ENCODE data around the gene TEKT1. TPM values are rescaled to one million over a fixed set of nuclear protein-coding genes. Genes with fewer than 3 reads are reported as not detected.

TEKT1 gene
- total RNA-seq (2022; extraction: Qiagen RNA extraction) = 0.04 to 0.23 TPM (median 0.07 TPM) in 4 of 5 replicates, not detected in the other

GRCh38 chr17:6831661-6832263 is at the start of gene TEKT1:
Gene TEKT1 (minus strand): TSS chr17:6831729. CDS start chr17:6830376, 1,353 bp downstream.

DNA sequence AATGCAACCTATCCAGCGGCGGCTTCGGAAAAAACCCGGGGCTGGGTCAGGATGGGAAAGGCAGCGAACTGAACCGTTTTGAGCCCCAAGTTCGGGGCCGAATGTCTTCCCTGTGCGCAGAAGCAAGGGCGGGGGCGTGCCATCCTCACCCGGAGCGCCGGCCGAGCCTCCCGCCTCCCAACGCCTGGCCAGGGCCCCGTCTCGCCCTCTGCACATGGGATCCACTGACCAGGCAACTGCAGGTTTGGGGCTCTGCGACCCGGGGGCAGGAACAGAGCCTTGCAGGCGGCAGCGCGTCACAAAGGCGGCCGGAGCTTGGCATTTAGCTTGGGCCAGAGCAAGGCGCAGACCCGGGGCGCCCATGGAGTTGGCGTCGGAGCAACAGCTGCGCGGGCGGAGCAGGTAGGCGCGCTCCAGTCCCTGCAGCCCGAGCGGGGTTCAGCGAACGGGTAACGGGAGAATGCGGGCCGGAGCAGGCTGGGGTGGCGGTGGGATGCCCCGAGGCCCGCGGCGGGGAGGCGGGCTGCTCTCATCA is 55.6 kb downstream of the TEKT1 start, which contains the start of gene FBXO39:
TSS of gene FBXO39 (plus strand) at position 345 of the 535 bp plus-strand sequence. CDS start 3,654 bp downstream, outside the sequence.

DNA sequence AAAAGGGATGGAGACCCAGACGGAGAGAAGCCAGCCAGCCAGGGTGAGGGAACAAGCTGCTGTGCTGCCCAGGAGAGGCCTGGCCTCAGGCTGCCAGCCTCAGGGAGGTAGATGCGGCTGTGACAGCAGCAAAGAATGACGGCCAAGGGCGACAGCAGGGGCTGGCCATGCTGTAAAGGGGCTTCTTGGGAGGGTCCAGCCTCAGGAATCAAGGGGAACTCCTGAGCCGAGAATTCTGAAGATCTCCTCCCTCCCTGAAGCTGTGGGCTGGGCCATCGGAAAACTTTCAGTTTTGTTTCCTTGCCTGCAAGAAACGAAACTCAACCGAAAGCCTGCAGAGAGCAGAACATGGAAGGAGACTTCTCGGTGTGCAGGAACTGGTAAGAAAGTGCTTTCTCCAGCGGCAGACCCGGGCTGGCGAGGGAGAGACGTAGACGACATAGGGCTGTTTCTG is 75.8 kb downstream of the TEKT1 start, which contains the start of gene XAF1:
TSS of gene XAF1 (plus strand) at position 316 of the 454 bp plus-strand sequence. CDS start at position 349, 33 bp downstream.

Other genes starting within 250 kb of the TEKT1 start
- gene KIAA0753, start 191.0 kb downstream of the TEKT1 start, total RNA-seq (2022; extraction: Qiagen RNA extraction) = 17.5 to 20.8 TPM (median 19.1 TPM) in 5 replicates
- gene TXNDC17, start 190.7 kb downstream of the TEKT1 start, total RNA-seq (2022; extraction: Qiagen RNA extraction) = 404 to 457 TPM (median 423 TPM) in 5 replicates
- 22.7 to 35.1 TPM (median 31.9 TPM) in 5 replicates for gene MED31, start 180.1 kb downstream of the TEKT1 start, total RNA-seq (2022; extraction: Qiagen RNA extraction)
- gene C17orf100, start 180.0 kb downstream of the TEKT1 start, total RNA-seq (2022; extraction: Qiagen RNA extraction) = 1.7 to 3.5 TPM (median 2.6 TPM) in 5 replicates
- 0.06 to 0.54 TPM (median 0.27 TPM) in 5 replicates for gene SLC13A5, start 118.4 kb downstream of the TEKT1 start, total RNA-seq (2022; extraction: Qiagen RNA extraction)
- gene XAF1, start 75.7 kb downstream of the TEKT1 start, total RNA-seq (2022; extraction: Qiagen RNA extraction) = 0.10 TPM in 1 of 5 replicates, not detected in the others
- gene FBXO39, start 55.5 kb downstream of the TEKT1 start, total RNA-seq (2022; extraction: Qiagen RNA extraction) = not detected in 5 replicates
- gene ALOX12, start 164.3 kb upstream of the TEKT1 start, total RNA-seq (2022; extraction: Qiagen RNA extraction) = not detected in 5 replicates
- gene RNASEK, start 180.9 kb upstream of the TEKT1 start, total RNA-seq (2022; extraction: Qiagen RNA extraction) = 415 to 498 TPM (median 447 TPM) in 5 replicates
- gene BCL6B, start 191.3 kb upstream of the TEKT1 start, total RNA-seq (2022; extraction: Qiagen RNA extraction) = not detected in 5 replicates
- gene SLC16A13, start 204.3 kb upstream of the TEKT1 start, total RNA-seq (2022; extraction: Qiagen RNA extraction) = 7.4 to 9.1 TPM (median 8.8 TPM) in 5 replicates
- gene SLC16A11, start 212.4 kb upstream of the TEKT1 start, total RNA-seq (2022; extraction: Qiagen RNA extraction) = not detected in 5 replicates
- gene CLEC10A, start 248.5 kb upstream of the TEKT1 start, total RNA-seq (2022; extraction: Qiagen RNA extraction) = not detected in 5 replicates